ENCODE measurements around the gene SIK1. TPM values are rescaled to one million over a fixed set of nuclear protein-coding genes. Genes with fewer than 3 reads are reported as not detected.
"Not testable (repeated sequence)": the region's sequence is repeated elsewhere in the genome, so short reads cannot be mapped to it uniquely, and the experiment has no call there.

The SIK1 gene
- total RNA-seq, 1 donor from 2014 or later: 0.65 TPM

DNA sequence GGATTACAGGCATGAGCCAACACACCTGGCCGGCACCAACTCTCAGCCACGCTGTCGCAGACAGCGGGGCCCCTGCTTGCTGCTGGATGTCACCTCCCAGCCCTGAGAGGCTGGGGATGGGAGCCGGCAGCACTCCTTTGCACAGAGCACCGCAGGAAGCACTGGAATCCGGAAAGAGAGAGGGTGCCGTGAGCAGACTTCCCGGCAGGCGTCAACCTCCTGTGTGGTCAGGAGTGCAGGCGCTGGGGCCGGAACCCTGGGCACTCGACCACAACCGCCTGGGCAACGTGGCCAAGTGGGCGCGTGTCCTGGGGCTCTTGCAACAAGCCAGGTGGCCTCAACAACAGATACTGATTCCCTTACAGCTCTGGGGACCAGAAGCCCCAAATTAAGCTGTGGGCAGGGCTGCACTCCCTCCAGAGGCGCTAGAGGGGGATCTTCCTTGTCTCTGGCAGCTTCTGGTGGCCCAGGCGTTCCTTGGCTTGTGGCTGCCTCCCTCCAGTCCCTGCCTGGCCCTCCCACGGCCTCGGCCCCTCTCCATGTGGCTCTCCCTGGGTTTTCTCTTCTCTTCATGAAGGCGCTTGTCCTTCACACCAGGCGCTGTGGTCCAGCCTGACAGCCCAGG is 20.5 kb upstream of the SIK1 start:
- H3K4me1 ChIP-seq; H3K27ac Mint-ChIP-seq; H3K27me3 ChIP-seq; H3K27me3 Mint-ChIP-seq (ENCODE audit: insufficient read depth, low read depth); H3K9ac ChIP-seq; H3K4me1 Mint-ChIP-seq; H4K20me1 ChIP-seq (ENCODE audit: low read depth); H3F3A ChIP-seq (ENCODE audit: low read depth); H3K4me3 ChIP-seq; H3K27ac ChIP-seq; H3K4me3 Mint-ChIP-seq; H3K9me3 Mint-ChIP-seq; H2AFZ ChIP-seq (replicated peaks); H3K36me3 Mint-ChIP-seq; H3K36me3 ChIP-seq; H3K79me2 ChIP-seq (ENCODE audit: low read depth); H3K9me3 ChIP-seq (ENCODE audit: low read depth); DNase-seq (ENCODE audit: low spot score); H3K4me2 ChIP-seq: not testable (repeated sequence)

DNA sequence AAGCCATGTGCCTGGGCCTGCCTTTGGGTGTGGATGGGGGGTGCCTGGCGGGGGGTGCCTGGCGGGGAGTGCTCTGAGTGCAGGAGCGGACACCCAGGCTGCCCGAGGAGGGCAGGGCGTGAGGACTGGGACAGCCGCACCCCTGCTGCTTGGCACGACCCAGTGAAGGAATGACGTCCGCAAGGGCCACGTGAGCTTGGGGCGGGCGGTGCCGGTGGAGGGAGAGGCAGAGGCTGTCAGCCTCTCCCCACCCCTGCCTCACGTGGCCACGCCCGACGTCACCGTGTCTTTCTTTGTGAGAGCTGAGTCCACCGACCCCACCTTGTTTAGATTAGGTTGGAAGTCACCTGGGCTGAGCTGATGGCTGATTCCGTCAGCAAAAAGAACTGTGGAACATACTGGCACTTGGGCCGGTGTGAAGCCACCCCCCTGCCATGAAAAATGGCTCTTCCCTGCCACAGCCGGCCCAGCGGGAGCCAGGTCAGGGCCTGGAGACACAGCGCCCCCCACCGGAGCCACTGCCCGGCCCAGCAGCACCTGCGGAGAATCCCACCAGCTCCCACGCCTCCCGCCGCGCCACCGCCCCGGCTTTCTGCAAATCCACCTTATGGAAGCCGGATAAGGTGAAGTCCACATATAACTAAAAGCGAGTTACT is 19.5 kb upstream of the SIK1 start:
- not testable (repeated sequence) for H3K9ac ChIP-seq; H3F3A ChIP-seq (ENCODE audit: low read depth); H2AFZ ChIP-seq (replicated peaks); DNase-seq (ENCODE audit: low spot score); H3K4me3 ChIP-seq; H4K20me1 ChIP-seq (ENCODE audit: low read depth); H3K27ac ChIP-seq; H3K36me3 Mint-ChIP-seq; H3K9me3 ChIP-seq (ENCODE audit: low read depth); H3K27me3 ChIP-seq; H3K9me3 Mint-ChIP-seq; H3K4me2 ChIP-seq; H3K27me3 Mint-ChIP-seq (ENCODE audit: insufficient read depth, low read depth); H3K36me3 ChIP-seq; H3K79me2 ChIP-seq (ENCODE audit: low read depth); H3K4me3 Mint-ChIP-seq; H3K4me1 ChIP-seq; H3K27ac Mint-ChIP-seq; H3K4me1 Mint-ChIP-seq

DNA sequence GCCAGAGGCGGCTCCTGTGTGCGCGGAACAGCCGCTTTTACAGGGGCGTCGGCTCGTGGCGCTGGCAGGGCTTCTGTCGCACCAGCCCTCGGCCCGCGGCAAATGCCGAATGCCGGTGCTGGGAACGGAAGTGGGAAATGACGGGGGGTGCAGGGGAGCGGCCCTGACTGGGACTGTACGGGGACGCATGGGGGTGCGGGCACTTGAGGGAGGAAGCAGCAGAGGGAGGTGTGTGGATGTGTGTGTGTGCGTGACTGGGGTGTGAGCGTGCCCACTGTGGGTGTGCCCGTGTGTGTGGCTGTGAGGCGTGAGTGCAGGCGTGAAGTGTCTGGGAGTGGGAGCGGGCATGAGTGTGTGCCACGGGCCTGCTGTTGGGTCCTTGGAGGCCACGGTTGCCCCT is 17.6 kb upstream of the SIK1 start:
- H3K4me3 ChIP-seq; H3K9ac ChIP-seq; H3K4me1 Mint-ChIP-seq; H3K9me3 Mint-ChIP-seq; H3K4me1 ChIP-seq; H3K27ac ChIP-seq; H3K36me3 Mint-ChIP-seq; H3K27me3 Mint-ChIP-seq (ENCODE audit: insufficient read depth, low read depth); H3F3A ChIP-seq (ENCODE audit: low read depth); H3K36me3 ChIP-seq; H3K27me3 ChIP-seq; H3K4me2 ChIP-seq; H3K4me3 Mint-ChIP-seq; H3K9me3 ChIP-seq (ENCODE audit: low read depth); H2AFZ ChIP-seq (replicated peaks); H3K27ac Mint-ChIP-seq; H4K20me1 ChIP-seq (ENCODE audit: low read depth); H3K79me2 ChIP-seq (ENCODE audit: low read depth); DNase-seq (ENCODE audit: low spot score): not testable (repeated sequence)

DNA sequence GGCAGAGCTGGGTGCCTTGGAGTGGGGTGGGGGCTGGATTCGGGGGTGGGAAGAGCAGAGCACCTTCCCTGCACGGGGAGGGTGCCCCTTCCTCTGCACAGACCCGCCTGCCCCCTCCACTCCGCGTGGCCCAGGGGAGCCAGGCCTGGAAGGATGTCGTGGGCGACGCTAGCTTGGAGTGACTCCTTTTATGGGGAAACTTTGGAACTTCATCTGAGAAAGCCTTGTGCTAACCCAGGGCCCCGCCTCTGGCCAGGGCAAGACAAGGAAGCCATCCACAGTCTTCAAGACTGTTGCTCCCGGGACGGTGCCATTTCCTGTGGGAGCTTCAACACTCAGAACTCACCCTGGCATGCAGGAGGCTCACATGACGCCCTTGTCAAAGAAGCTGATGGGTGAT is 15.6 kb upstream of the SIK1 start:
- H3K4me3 ChIP-seq; H3F3A ChIP-seq (ENCODE audit: low read depth); H3K27me3 Mint-ChIP-seq (ENCODE audit: insufficient read depth, low read depth); H3K9ac ChIP-seq; H3K9me3 Mint-ChIP-seq; DNase-seq (ENCODE audit: low spot score); H3K9me3 ChIP-seq (ENCODE audit: low read depth); H3K4me1 Mint-ChIP-seq; H3K27me3 ChIP-seq; H2AFZ ChIP-seq (replicated peaks); H3K27ac Mint-ChIP-seq; H3K36me3 ChIP-seq; H3K4me3 Mint-ChIP-seq; H3K36me3 Mint-ChIP-seq; H3K27ac ChIP-seq; H3K4me2 ChIP-seq; H3K79me2 ChIP-seq (ENCODE audit: low read depth); H4K20me1 ChIP-seq (ENCODE audit: low read depth); H3K4me1 ChIP-seq: not testable (repeated sequence)

DNA sequence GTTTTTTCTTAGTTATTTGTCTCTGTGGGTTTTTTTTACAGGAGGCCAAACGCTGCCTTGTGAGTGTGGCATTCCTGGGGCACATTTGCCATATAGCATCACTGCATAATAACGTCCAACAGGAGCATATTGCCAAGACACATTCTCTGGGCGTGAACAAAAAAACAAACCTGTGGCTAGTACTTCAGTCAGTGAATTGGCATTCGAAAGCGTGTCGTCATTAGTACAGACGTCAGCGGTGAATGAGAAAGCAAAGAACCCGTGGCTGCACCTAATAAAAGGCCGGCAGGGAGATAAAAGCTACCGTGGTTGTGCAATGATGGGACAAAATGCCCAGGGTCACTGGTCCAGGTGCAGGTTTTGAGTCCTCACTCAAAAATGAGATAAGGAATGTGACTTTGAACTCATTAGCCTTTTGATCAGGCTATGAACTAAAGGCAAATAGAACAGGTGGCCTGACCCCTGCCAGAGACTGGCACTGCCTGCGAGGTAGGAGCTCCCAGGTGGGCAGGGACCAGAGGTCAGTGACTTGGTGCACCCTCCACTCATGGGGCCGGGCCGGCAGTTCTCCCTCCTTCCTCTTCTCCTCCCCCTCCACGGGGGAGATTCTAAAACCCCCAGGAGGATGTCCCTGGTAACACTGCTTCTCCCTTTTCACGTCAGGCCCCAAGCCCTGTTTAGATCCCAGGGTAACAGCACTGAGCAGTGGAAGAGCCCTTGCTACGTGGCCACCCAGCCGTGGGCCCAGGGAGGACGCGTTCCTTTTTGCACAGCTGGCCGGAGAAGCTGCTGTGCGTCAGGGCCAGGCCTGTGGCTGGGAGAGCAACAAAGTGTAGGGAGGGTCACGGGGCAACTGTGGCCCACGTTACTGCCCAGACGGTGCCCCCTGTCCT is 14.2 kb upstream of the SIK1 start:
- not testable (repeated sequence) for H3K27ac ChIP-seq; H3K36me3 Mint-ChIP-seq; H3K27ac Mint-ChIP-seq; H3K9me3 Mint-ChIP-seq; H3K4me1 Mint-ChIP-seq; H3F3A ChIP-seq (ENCODE audit: low read depth); H3K4me2 ChIP-seq; H3K4me3 Mint-ChIP-seq; H3K9me3 ChIP-seq (ENCODE audit: low read depth); H3K4me1 ChIP-seq; H4K20me1 ChIP-seq (ENCODE audit: low read depth); H3K4me3 ChIP-seq; H3K79me2 ChIP-seq (ENCODE audit: low read depth); H2AFZ ChIP-seq (replicated peaks); H3K27me3 Mint-ChIP-seq (ENCODE audit: insufficient read depth, low read depth); H3K36me3 ChIP-seq; H3K9ac ChIP-seq; DNase-seq (ENCODE audit: low spot score); H3K27me3 ChIP-seq

DNA sequence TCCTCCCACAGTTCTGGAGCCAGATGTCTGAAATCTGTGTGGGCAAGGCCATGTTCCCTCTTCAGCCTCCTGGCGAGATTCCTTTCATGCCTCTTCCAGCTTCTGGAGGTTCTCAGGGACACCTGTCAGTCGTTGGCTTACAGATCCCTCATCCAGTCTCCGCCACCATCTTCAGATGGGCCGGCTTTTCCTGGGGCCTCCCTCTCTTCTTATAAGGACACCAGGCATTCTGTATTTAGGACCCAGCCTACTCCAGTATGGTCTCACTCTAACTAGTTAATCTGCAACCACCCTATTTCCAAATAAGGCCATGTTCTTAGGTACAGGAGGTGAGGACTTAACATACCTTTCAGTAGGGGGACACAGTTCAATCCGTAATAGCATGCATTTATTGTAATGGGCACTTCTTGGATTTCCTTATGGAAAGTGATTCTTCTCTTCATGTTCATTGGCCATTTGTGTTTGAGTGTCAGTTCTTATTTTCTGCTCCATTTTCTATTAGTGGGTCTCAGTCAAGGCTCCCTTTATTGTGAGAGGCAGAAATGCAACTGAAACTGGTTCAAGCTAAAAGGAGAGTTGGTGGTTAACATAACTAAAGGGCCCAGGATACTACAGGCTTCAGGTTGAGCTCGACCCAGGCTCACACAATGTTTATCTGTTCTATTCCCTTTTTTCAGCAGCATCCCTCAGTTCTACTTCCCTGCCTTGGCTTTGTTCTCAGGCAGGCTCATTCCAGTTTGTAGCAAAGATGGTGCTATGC is 12.6 kb upstream of the SIK1 start:
- not testable (repeated sequence) for H3K36me3 Mint-ChIP-seq; H3K27me3 ChIP-seq; H3K4me3 Mint-ChIP-seq; H3K9me3 ChIP-seq (ENCODE audit: low read depth); H3F3A ChIP-seq (ENCODE audit: low read depth); H3K79me2 ChIP-seq (ENCODE audit: low read depth); H3K9ac ChIP-seq; H3K27me3 Mint-ChIP-seq (ENCODE audit: insufficient read depth, low read depth); H3K36me3 ChIP-seq; H3K4me3 ChIP-seq; H3K4me2 ChIP-seq; H2AFZ ChIP-seq (replicated peaks); H3K27ac ChIP-seq; DNase-seq (ENCODE audit: low spot score); H3K4me1 ChIP-seq; H3K4me1 Mint-ChIP-seq; H4K20me1 ChIP-seq (ENCODE audit: low read depth); H3K27ac Mint-ChIP-seq; H3K9me3 Mint-ChIP-seq

DNA sequence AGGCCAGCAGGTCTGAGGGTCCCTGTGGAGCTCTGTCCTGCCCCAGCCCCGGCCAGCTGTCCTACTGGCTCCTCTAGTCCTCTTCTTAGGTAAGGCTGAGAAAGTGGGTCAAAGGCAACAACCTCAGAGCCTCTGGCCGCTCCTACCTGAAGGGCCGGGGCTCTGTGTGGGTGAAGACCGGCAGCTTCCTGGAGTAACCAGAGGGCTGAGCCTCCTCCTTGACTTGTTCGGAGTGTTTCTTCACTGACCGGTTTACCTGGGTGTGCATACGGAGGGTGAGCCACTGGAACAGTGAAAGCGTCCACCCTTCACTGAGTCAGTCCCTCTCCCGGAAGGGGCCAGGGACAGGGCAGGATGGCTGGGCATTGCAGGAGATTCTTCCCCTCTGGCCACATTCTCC is 9.3 kb upstream of the SIK1 start:
- H3K9me3 Mint-ChIP-seq; H3K4me3 Mint-ChIP-seq; H3F3A ChIP-seq (ENCODE audit: low read depth); H3K27ac Mint-ChIP-seq; H3K27ac ChIP-seq; H3K4me2 ChIP-seq; H3K36me3 ChIP-seq; H3K27me3 Mint-ChIP-seq (ENCODE audit: insufficient read depth, low read depth); H4K20me1 ChIP-seq (ENCODE audit: low read depth); H3K4me3 ChIP-seq; H3K4me1 Mint-ChIP-seq; H3K79me2 ChIP-seq (ENCODE audit: low read depth); DNase-seq (ENCODE audit: low spot score); H2AFZ ChIP-seq (replicated peaks); H3K36me3 Mint-ChIP-seq; H3K27me3 ChIP-seq; H3K4me1 ChIP-seq; H3K9me3 ChIP-seq (ENCODE audit: low read depth); H3K9ac ChIP-seq: not testable (repeated sequence)

Data from neural progenitor cell (in vitro differentiated cells).